Tibial nerve (tissue), 4 donors: Measurements from ENCODE around the gene SUCLG2.

ENCODE experiments used
- EP300 ChIP-seq, 2 donors: sonication (generic); formaldehyde crosslinking; IDR thresholded peaks; one replicate each; pipeline ENCODE4 v1.6.1; 2017; ENCODE audit warnings: antibody characterized with exemption in 2 of 2, mild to moderate bottlenecking in 1 of 2
- POLR2A ChIP-seq, 2 donors: fragments of 450-650 bp; IDR thresholded peaks; one replicate each; pipeline ENCODE4 v1.6.1; 2017; ENCODE audit warnings: antibody characterized with exemption in 2 of 2, mild to moderate bottlenecking in 2 of 2, moderate library complexity in 2 of 2
- TF ChIP-seq, protein P1 (sequence below), 5 experiments: fragments of 200-600 bp in 3 of 5; fragments of 450-650 bp in 2 of 5; sonication (generic) in 3 of 5; IDR thresholded peaks; one replicate each; pipeline ENCODE4 v1.5.1; 2016 to 2019; ENCODE audit warnings: antibody characterized with exemption in 5 of 5, mild to moderate bottlenecking in 3 of 5, moderate library complexity in 2 of 5

DNA sequence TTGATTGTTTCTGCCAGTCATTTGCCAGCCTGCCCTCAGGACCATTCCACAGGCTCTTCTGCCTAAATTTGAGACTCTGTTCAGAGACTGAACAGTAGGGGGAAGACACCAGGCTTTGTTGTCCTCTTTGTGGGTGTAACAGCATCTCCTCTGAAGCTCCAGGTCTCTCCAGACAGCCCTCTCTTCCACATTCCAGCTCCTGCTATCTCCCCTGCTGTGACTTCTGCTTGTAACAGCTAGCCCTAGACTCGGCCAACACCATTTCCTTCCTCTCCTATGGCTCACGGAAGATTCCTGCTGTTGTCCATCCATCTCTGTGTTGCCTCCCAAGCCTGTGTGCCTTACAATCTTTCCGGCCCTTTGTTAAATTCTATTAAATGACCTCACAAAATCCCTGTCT lies 40.2 kb downstream of the SUCLG2 start:
- TF ChIP-seq EP300 (IDR thresholded peaks at IDR 0.05): no peak
- TF ChIP-seq, protein P1, sequence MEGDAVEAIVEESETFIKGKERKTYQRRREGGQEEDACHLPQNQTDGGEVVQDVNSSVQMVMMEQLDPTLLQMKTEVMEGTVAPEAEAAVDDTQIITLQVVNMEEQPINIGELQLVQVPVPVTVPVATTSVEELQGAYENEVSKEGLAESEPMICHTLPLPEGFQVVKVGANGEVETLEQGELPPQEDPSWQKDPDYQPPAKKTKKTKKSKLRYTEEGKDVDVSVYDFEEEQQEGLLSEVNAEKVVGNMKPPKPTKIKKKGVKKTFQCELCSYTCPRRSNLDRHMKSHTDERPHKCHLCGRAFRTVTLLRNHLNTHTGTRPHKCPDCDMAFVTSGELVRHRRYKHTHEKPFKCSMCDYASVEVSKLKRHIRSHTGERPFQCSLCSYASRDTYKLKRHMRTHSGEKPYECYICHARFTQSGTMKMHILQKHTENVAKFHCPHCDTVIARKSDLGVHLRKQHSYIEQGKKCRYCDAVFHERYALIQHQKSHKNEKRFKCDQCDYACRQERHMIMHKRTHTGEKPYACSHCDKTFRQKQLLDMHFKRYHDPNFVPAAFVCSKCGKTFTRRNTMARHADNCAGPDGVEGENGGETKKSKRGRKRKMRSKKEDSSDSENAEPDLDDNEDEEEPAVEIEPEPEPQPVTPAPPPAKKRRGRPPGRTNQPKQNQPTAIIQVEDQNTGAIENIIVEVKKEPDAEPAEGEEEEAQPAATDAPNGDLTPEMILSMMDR (IDR thresholded peaks at IDR 0.05): no peak
- TF ChIP-seq POLR2A (IDR thresholded peaks at IDR 0.05): no peak
